ENCODE results near the gene SMC4. TPM values are rescaled to one million over a fixed set of nuclear protein-coding genes. Genes with fewer than 3 reads are reported as not detected.

Gene SMC4
- polyA plus RNA-seq, 1 of the 3 experiments (the other 2 are of a cell fraction), result 26.1 TPM

DNA sequence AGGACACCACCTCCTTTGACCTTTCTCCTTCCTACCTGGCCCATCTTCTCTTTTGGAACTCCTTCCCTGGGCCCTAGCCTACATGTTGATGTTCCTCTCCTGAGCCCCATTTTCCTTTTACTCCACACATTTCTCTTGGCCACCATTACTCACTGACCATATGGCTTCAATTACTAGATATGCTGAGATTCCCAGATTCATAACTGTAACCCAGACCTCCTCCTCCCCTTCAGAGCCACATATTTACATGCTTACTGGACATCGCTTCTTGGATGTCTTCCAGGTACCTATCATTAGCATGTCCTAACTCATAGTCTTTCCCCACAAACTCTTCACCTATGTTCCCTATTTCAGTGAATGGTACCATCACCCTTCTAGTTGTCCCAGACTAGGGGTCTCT lies 74.5 kb downstream of the SMC4 start (continued):
- TF ChIP-seq TEAD4 (IDR thresholded peaks at IDR 0.05; ENCODE audit: borderline replicate concordance, insufficient read depth) (peak; percentile 73; the same call in 1 of the 2 replicates), USF2 (IDR thresholded peaks at IDR 0.05; ENCODE audit: borderline replicate concordance, low read depth, low read length) (no peak), SMC3 (IDR thresholded peaks at IDR 0.05; ENCODE audit: low read depth, low read length) (no peak), TCF12 (IDR thresholded peaks at IDR 0.05) (peak; percentile 96), GATA2 (CRISPR knock-in tag; IDR thresholded peaks at IDR 0.05) (0 out of 2 replicates have a peak, but pooled peaks have one; percentile 14), EP300 (IDR thresholded peaks at IDR 0.05; ENCODE audit: borderline replicate concordance in 1 of 2, low read depth in 1 of 2, low read length in 1 of 2) (peak; percentile 22 to 85; a peak in 2 of 4 replicates), ZBTB33 (IDR thresholded peaks at IDR 0.05; ENCODE audit: borderline replicate concordance, low read depth) (peak; percentile 57; the same call in 1 of the 2 replicates), YY1 (IDR thresholded peaks at IDR 0.05; ENCODE audit: low read depth) (peak; percentile 73; the same call in 1 of the 2 replicates), SIN3A (IDR thresholded peaks at IDR 0.05; ENCODE audit: borderline replicate concordance, low read depth, low read length) (peak; percentile 68; the same call in 1 of the 2 replicates), CHD2 (IDR thresholded peaks at IDR 0.05; ENCODE audit: low read length, partially characterized antibody) (peak; percentile 42), NFIC (IDR thresholded peaks at IDR 0.05; ENCODE audit: borderline replicate concordance) (peak; percentile 98), POLR2AphosphoS5 (IDR thresholded peaks at IDR 0.05; ENCODE audit: low read depth, low read length) (peak; percentile 87)
- TF ChIP-seq, protein P1, sequence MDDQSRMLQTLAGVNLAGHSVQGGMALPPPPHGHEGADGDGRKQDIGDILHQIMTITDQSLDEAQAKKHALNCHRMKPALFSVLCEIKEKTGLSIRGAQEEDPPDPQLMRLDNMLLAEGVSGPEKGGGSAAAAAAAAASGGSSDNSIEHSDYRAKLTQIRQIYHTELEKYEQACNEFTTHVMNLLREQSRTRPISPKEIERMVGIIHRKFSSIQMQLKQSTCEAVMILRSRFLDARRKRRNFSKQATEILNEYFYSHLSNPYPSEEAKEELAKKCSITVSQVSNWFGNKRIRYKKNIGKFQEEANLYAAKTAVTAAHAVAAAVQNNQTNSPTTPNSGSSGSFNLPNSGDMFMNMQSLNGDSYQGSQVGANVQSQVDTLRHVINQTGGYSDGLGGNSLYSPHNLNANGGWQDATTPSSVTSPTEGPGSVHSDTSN (IDR thresholded peaks at IDR 0.05), result peak; percentile 63

DNA sequence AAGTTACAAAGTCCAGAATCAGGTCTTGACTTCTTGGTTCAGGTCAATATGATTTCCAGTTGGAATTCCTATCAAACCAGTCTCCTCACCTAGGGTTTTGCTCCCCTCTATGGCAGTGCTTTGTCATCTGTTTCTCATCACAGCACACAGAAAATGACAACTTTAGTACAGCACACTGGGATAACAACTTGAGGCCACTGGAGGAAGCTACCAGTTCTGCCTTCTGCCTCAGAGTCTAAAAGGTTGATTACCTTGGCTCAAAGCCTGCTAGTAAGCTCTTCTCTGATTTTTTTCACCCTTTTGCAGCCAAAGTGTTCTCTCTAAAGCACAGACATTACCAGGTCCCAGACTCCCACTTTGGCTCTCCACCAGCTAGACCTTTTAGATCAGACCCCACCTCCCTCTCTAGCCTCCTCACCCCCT lies 75.0 kb downstream of the SMC4 start:
- Histone ChIP-seq H3F3A (replicated peaks; ENCODE audit: insufficient read depth) (peaks cover 49% of the 10 kb centered on the region), H3K9ac (peak overlapping the region; percentile 50; the same call in 1 of the 2 replicates), H3K4me1 (ENCODE audit: control insufficient read depth in 1 of 2, insufficient read depth in 2 of 2, low read depth in 1 of 2, low read length in 1 of 2) (peaks cover 22 to 23% of the 10 kb centered on the region in 2 experiments), H3K27me3 (ENCODE audit: insufficient read depth) (no peaks in the 10 kb centered on the region), H4K20me1 (ENCODE audit: insufficient read depth) (no peaks in the 10 kb centered on the region), H3K9me3 (no peaks in the 10 kb centered on the region), H3K4me3 (ENCODE audit: low read depth in 2 of 2, low read length in 1 of 2) (peak overlapping the region in 1 of 2 experiments; percentile 29; a peak in 1 of 4 replicates), H3K27ac (ENCODE audit: low read depth in 2 of 2, low read length in 1 of 2) (peak overlapping the region; percentile 80 to 98), H3K36me3 (replicated peaks in 1 of 2; ENCODE audit: control insufficient read depth in 1 of 2, insufficient read depth in 2 of 2, low read length in 1 of 2) (no peaks in the 10 kb centered on the region), H3K79me2 (ENCODE audit: insufficient read depth) (no peaks in the 10 kb centered on the region), H2AFZ (ENCODE audit: low read depth) (no peak overlapping the region), H3K9me2 (no peaks in the 10 kb centered on the region), H3K4me2 (peak overlapping the region; percentile 64)
- ChIA-PET CTCF (interaction anchor here (1.0 to 1.3 kb wide), 3 partner anchors 8 to 646 kb away, joined by 3 read pairs; no protein-coding TSS in a partner anchor), POLR2A (no interaction called here)
- DNase-seq, result peak; percentile 27
- no peak; the same call in 1 of the 2 replicates for TF ChIP-seq MEF2A (IDR thresholded peaks at IDR 0.05; ENCODE audit: borderline replicate concordance, low read depth)
- TF ChIP-seq FOXJ3 (CRISPR knock-in tag; IDR thresholded peaks at IDR 0.05), result no peak
- TF ChIP-seq REST (IDR thresholded peaks at IDR 0.05; ENCODE audit: low read depth, low read length), result 0 out of 2 replicates have a peak, but pooled peaks have one; percentile 16
- no peak for TF ChIP-seq CTCF (IDR thresholded peaks at IDR 0.05)
- no peak for TF ChIP-seq TAF1 (IDR thresholded peaks at IDR 0.05; ENCODE audit: borderline replicate concordance, low read depth, low read length)
- TF ChIP-seq, protein P1 (IDR thresholded peaks at IDR 0.05), result peak; percentile 77
- TF ChIP-seq, protein P2, sequence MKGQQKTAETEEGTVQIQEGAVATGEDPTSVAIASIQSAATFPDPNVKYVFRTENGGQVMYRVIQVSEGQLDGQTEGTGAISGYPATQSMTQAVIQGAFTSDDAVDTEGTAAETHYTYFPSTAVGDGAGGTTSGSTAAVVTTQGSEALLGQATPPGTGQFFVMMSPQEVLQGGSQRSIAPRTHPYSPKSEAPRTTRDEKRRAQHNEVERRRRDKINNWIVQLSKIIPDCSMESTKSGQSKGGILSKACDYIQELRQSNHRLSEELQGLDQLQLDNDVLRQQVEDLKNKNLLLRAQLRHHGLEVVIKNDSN (IDR thresholded peaks at IDR 0.05; ENCODE audit: borderline replicate concordance, low read depth), result no peak

All from SK-N-SH (cell line).